ENCODE measurements around the gene NBDY.

DNA sequence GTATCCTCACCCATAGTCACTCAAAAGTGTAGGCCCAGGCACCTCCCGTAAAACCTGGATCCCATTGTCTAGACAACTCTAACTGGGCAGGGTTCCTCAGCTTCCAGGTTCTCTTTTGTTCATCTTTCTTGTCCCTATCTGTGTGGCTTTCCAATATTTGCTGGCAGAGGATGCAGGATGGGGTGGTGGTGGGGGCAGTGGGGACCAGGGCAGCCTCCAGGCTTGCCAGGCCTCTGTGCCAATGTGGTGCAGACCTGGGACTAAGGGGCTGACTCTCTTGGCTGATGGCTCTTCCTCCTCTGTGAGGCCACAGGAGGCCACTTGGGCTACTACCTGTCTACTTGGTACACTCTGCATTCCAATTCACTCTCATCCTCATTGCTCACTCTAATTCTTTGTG is 76.4 kb downstream of the NBDY start:
- TF ChIP-seq, protein P1, sequence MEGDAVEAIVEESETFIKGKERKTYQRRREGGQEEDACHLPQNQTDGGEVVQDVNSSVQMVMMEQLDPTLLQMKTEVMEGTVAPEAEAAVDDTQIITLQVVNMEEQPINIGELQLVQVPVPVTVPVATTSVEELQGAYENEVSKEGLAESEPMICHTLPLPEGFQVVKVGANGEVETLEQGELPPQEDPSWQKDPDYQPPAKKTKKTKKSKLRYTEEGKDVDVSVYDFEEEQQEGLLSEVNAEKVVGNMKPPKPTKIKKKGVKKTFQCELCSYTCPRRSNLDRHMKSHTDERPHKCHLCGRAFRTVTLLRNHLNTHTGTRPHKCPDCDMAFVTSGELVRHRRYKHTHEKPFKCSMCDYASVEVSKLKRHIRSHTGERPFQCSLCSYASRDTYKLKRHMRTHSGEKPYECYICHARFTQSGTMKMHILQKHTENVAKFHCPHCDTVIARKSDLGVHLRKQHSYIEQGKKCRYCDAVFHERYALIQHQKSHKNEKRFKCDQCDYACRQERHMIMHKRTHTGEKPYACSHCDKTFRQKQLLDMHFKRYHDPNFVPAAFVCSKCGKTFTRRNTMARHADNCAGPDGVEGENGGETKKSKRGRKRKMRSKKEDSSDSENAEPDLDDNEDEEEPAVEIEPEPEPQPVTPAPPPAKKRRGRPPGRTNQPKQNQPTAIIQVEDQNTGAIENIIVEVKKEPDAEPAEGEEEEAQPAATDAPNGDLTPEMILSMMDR (IDR thresholded peaks at IDR 0.05; ENCODE audit: extremely low read depth in 1 of 2, insufficient read depth in 1 of 2, low read depth in 1 of 2, low read length in 2 of 2) = no peak
- TF ChIP-seq JUN (IDR thresholded peaks at IDR 0.05; ENCODE audit: borderline replicate concordance, insufficient read depth, insufficient read length, low read depth) = no peak
- no peak for TF ChIP-seq POLR2A (IDR thresholded peaks at IDR 0.05; ENCODE audit: low read depth, low read length)
- TF ChIP-seq EZH2 (IDR thresholded peaks at IDR 0.05; ENCODE audit: borderline replicate concordance, low read depth, low read length, severe bottlenecking) = no peak
- TF ChIP-seq POLR2AphosphoS5 (IDR thresholded peaks at IDR 0.05; ENCODE audit: insufficient read depth, low read depth, low read length) = no peak
- TF ChIP-seq, protein P2, sequence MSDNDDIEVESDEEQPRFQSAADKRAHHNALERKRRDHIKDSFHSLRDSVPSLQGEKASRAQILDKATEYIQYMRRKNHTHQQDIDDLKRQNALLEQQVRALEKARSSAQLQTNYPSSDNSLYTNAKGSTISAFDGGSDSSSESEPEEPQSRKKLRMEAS (IDR thresholded peaks at IDR 0.05; ENCODE audit: insufficient read depth, insufficient read length) = no peak
